ENCODE measurements around the gene RANBP6.

The RANBP6 gene

GRCh38 chr9:5978523-5978922 is 36.9 kb downstream of the RANBP6 start:
- DNase-seq (ENCODE audit: low read depth): no peak
- no peak for TF ChIP-seq CTCF (conservative IDR thresholded peaks at IDR 0.05; ENCODE audit: low read depth, low read length)
- no peak overlapping the region for H3K4me3 ChIP-seq (ENCODE audit: low read depth, low read length)

- peak; percentile 51 for DNase-seq (ENCODE audit: low read depth)
- no peak for TF ChIP-seq CTCF (conservative IDR thresholded peaks at IDR 0.05; ENCODE audit: low read depth, low read length)
Measured at GRCh38 chr9:5976674-5977397, 38.6 kb downstream of the RANBP6 start.

DNA sequence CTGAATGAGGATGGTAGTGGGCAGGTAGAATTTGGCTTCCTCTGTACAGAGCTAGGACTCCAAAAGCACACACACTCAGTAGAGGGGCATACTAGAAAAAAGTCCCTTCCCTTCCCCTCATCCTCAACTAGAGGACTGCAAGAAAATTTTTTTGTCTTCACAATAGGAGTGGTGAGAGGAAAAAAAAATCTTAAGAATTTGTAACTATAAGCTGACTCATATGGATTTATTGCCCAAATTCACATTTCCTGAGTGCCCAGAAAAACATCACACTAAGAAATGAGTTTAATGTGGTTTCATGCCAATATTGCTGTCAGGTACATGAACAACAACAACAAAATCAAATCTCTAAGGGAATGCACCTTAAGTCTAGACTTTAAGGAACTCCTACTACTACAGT is 43.7 kb downstream of the RANBP6 start:
- no peak overlapping the region for H3K4me3 ChIP-seq (ENCODE audit: low read depth, low read length)
- no peak for TF ChIP-seq CTCF (conservative IDR thresholded peaks at IDR 0.05; ENCODE audit: low read depth, low read length)
- peak; percentile 55 for DNase-seq (ENCODE audit: low read depth)

More at GRCh38 chr9:5976674-5977397, 38.6 kb downstream of the RANBP6 start:
- no peak overlapping the region for H3K4me3 ChIP-seq (ENCODE audit: low read depth, low read length)

Measured in choroid plexus epithelial cell (primary cell).